NCI-H774 (cell line): Measurements from ENCODE around the gene ADGRL2.

Experiments used
- DNase-seq: peaks from one replicate; lab custom pipeline; 2025; lab: John Stamatoyannopoulos, UW

Gene ADGRL2

DNA sequence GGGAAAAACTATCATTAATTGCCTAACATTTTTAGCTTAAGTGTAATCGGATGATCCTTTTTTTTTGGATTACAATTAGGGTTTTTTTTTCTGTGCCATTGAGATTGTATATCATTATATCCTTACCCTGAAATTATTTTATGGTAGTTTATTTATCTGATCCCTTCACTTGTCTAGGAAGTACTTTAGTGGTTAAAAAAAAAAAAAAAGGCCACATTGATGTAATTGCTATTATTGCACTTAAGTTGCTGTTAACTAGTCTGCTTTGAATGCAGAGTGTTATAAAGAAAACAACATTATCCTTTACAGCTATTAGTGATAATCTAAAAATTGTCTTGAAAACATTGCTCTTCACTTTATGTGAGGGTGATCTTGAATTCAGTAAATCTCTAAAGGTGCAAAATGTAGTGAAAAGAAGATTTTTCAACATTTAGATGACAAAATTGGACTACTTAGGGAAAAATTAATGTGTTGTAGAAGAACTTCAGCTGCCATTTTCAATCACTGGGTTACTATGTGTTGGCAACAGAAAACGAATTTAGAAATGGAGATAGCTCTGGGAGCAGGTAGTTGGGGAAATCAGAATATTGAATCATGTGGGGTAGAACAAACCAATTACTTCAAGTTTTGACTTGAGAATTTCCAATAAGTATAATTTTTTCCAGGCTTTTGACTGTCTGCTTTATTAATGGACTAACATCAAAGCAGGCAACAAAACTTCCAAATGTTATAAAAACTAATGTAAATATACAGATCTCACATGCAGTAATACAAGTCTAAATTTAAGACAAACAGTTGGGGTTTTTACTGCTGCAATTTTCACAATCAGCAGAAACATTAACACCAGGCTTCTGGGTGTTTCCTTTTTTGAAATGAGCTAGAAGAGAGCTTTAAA, 5.0 kb downstream of the ADGRL2 start:
- DNase-seq, result no peak

DNA sequence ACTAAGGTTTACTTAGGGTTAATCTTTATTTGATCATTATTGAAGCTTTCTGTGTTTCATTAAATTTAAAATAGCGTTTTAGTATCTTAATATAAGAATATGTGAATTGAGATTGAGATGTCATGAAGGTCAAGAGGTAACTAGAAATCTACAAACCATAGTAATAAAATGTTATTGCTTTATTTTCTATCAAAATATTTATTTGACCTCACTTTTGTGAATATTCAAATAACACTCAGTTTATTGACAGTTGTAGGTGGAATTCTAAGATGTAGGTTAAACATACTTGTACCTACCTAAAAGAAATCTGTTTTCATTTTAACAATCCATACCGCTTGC, 5.7 kb downstream of the ADGRL2 start:
- no peak for DNase-seq

GRCh38 chr1:81808760-81809159, 8.0 kb downstream of the ADGRL2 start:
- no peak for DNase-seq

DNA sequence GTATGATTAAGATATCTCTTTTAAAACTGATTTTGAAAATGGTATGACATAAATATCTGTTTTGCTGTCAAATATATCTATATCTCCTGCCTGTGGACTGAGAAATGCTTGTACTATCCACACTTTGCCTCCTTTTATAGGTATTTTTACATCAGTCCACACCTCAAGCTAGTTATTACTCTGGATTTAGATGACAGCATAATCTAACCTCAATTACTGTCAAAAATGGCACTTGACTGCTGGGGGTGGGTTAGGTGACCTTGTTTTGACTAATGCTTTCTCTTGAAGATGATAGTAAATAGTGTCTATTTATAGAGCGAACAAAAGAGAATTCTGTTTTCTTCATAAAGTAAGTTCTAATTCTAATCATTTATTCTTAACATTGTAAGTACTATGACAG, 9.1 kb downstream of the ADGRL2 start:
- no peak for DNase-seq

GRCh38 chr1:81811757-81812371, 11.1 kb downstream of the ADGRL2 start:
- DNase-seq, result no peak

DNA sequence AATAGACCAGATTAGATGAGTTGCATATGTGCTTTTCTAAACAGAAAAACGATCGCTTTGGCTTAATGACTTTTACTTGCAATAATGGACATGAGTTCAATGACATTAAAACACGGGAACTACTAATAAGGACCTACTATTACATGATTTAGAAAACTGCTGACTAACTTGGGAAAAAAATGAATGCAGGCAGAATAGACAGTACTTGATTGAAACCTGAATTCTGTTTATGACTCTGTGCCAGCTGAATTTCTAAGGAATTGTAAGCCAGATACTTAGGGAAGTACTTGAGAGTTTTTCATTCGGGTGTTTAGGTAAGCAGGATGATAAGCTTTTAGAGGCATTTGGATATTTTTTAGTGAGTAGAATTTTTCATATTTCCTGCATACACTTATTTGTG, 12.0 kb downstream of the ADGRL2 start:
- no peak for DNase-seq

DNA sequence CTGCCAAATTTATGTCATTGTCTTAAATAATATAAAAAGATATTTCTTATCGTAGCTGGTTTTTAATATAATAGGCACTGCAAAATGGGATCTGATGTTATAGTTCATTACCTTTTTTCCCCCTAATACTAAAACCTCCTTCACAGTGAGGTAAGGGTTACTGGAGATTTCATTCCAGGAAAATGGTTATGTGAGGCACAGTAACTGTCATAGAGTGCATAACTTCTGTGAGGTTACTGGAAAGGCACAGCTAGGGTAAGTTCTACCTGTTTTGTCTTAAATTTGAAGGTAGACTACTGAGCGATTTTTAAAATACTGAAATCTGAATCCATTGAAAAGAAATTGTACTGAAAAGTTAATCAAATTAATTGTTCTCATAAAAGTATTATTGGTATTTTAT, 13.0 kb downstream of the ADGRL2 start:
- no peak for DNase-seq

- no peak for DNase-seq
Measured at GRCh38 chr1:81819613-81820012, 18.9 kb downstream of the ADGRL2 start.

DNA sequence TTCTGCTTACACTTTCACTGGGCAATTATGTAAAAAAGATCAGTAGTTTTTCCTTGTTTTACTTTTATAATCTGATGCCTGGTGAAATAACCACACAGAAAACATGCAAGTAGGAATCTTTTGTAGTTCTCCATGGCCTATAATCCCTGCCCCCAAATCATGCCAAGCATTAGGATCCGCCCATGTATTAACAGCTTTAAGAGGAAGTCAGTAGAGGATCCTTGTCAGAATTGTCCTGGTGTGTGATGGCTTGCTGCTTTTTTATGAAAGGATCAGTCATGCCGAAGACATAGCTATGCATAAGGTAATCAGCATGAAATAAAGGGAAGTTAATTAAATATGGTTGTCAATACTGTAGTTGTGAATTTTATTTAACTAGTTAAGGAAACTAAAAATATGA, 20.0 kb downstream of the ADGRL2 start:
- no peak for DNase-seq

GRCh38 chr1:81823082-81823481, 22.3 kb downstream of the ADGRL2 start:
- no peak for DNase-seq

- DNase-seq, result no peak
Measured at GRCh38 chr1:81824759-81825158, 24.0 kb downstream of the ADGRL2 start.

- DNase-seq, result no peak
Measured at GRCh38 chr1:81827942-81828341, 27.2 kb downstream of the ADGRL2 start.

DNA sequence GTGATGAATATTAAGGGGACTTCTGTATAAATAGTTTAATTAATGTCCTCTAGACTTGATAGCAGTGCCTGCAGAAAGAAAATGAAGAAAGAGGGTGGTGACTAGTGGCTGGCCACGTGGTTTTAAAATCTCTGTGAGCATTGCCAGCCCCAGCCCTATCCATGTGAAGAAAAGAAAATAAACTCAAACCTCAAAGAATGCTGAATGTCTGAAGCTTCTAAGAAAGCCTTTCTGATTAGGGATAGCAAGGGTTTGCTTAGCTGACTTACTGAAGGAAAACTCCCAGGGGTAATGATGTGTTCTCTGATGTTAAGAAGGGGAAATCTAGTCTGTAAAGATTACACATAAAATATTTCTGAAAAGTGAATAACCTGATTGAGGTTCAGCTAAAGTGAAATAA, 31.8 kb downstream of the ADGRL2 start:
- DNase-seq, result no peak

DNA sequence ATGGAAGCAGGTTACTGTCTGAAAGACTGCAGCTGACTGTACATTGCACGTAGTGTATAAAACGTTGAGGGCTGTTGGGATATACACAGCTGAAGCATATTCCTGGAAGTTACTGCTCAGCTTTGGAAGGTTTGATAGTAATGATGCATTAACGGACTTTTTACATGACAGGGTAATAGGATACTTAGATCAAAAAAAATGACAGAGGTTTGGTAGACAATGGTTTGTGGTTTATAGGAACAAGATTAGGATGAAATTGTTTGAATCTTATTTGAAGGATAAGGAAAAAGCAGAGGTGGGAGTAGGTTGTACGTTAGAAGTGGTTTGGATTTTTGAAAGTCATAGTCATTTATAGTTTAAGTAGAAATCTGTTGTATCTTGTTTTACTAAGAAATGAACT, 33.0 kb downstream of the ADGRL2 start:
- DNase-seq, result no peak

- DNase-seq, result no peak
Measured at GRCh38 chr1:81834268-81834667, 33.5 kb downstream of the ADGRL2 start.

- DNase-seq, result no peak
Measured at GRCh38 chr1:81834921-81835698, 34.4 kb downstream of the ADGRL2 start.

DNA sequence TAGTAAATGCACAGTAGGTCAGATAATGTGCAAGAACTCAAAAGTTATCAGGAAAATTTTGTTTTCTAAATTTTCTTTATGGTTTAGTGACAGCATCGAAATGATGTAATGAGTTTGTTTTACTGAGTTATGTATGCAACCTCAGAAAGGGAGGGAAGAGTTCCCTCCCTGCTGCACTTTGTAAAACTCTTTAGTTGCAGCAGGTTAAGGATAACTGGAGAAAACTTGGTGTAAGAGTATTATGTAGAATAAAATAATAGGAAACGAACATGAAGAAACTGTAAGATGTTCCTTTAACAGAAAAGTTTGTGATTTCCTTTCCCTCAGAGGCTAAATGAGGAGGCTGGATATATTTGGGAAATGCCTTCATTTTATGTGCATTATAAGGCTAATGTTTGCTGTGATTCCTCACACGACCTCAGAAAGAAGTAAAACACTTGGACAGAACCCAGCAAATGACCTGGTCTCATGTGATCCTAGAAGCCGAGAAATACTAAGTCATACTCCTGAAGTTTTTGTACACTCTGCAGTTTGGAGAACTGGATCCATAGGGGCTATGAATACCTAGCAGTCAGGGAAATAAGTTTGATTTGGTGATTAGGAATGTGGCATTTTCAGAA, 35.4 kb downstream of the ADGRL2 start:
- no peak for DNase-seq

DNA sequence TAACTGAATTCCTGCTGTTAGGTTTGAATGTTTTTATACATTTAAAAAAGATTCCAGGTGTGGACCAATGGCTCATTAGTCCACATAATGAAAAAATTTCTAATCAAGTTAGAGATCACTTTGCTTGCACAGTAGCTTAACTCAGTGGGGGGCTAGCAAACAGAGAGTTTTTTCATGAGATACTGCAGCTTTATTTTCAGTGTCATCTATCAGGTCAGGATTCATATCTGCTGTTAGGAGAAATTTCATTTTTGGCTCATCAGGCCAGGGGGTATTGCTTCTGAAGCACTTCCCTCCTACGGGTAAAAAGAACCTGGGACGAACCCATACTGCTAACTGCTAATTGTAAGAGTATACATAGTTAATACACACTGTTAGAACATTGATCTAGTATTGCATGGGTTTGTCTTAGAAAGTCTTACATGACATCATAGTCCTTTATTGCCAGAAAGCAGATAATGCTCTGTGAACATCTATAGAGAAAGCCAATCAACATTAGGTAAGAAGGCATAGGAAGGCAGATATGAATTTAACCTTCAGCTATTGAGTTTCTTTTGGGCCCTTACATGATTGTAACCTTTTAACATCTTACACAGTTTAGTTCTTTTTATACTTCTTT, 38.0 kb downstream of the ADGRL2 start:
- no peak for DNase-seq

DNA sequence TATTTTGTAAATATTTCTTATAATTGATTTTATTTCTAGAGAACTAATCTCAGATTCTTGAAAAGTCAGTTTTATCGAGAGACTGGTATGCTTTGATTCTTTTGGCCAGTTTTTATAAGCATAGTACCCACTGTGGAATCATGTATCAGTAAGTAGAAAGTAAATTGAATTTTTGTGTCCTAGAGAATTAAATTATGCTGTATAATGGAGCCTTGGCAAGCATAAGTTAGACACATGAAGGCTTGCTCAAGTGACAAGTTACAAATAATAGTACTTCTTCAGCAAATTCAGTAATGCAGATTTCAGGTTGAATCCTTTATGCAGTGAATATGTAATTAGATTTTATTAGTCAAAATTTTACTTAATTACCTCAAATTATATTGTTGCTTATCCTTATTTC, 40.1 kb downstream of the ADGRL2 start:
- DNase-seq, result no peak

DNA sequence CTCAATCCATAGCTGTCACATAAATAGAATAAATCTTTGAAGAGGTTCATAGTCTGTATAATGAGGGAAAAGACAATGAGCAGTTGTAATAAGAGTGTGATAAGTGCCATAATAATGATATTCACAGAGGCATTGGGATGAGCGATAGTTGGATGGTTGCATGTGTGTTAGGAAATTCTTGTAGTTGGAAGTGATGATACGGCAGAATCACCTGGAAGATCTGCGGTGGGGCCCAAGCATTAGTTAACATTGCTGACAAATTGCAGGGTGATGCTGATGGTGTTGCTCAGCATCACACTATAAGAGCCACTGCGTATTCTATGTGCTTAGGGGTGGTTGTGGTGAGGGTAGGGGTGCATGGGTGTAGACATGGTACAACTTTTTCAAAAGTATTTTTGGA, 41.1 kb downstream of the ADGRL2 start:
- no peak for DNase-seq

DNA sequence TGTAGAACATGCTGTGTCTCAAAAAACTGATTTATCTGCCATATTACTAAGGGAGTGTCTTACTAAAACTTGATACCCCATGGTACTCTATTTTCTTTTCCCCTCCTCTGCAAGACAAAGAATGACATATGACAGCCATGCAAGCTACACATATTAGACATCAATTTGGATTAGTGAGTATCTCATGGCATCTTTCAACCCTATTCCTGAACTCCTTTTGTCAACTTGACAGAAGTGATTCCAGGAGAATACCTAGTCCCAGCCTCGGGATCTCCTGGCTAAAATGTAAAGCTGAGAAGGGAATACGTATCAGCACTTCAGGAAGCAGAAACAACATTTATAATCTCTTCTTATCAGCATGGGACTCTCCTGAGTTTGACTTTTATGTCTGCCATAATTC, 43.7 kb downstream of the ADGRL2 start:
- no peak for DNase-seq

DNA sequence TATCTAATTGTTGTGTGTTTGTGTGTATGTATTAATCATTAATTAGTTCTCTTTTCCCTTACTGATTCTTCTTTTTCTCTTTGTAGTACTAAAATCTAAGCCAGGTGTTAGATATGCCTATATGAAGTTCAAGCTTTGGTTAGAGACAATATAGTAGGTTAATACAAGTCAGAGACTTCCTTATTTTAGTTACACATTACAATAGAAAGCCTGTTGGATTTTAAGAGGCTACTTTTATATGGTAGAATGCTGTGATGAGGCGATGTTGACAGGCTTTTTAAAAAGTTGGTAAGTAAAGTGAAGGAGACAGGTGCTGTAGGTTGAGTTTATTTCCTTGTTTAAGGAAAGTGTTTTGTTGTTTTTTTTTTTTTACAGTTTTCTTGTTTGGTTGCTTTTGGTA, 45.9 kb downstream of the ADGRL2 start:
- no peak for DNase-seq
